Upper lobe of right lung (tissue), 1 donor: ENCODE results near the gene ABCA9. TPM values are rescaled to one million over a fixed set of nuclear protein-coding genes. Genes with fewer than 3 reads are reported as not detected.

Experiments used
- ATAC-seq: fragments of 200-7000 bp; cut with Tn5 transposase; one replicate; pipeline ENCODE4 v1.9.1; 2020; ENCODE audit warnings: mild to moderate bottlenecking, moderate library complexity
- DNase-seq: peaks from one replicate; pipeline ENCODE4 v3.0.0-alpha.2; 2020
- H3K27ac ChIP-seq: fragments of 200-600 bp; one replicate; pipeline ENCODE4 v1.8.0; 2022
- H3K27me3 ChIP-seq: fragments of 200-600 bp; one replicate; pipeline ENCODE4 v1.8.0; 2022; ENCODE audit warnings: mild to moderate bottlenecking
- H3K36me3 ChIP-seq: fragments of 200-600 bp; one replicate; pipeline ENCODE4 v1.8.0; 2022
- H3K4me1 ChIP-seq: fragments of 200-600 bp; one replicate; pipeline ENCODE4 v1.8.0; 2022
- H3K4me3 ChIP-seq: fragments of 200-600 bp; one replicate; pipeline ENCODE4 v1.8.0; 2022; ENCODE audit warnings: mild to moderate bottlenecking
- H3K9me3 ChIP-seq: fragments of 200-600 bp; one replicate; pipeline ENCODE4 v1.8.0; 2022
- CTCF ChIP-seq: fragments of 200-600 bp; IDR thresholded peaks from one replicate; pipeline ENCODE4 v1.8.0; 2022; ENCODE audit warnings: antibody characterized with exemption
- intact Hi-C: fragments of 100-400 bp; cut with DNase I; formaldehyde crosslinking; loops from one replicate; pipeline ENCODE4 v1.11.0; 2022
- total RNA-seq: library from RNA; stranded (reverse); fragmentation: NEBNext Ultra II Directional; extraction: Animal tissue kit (Norgen Biotek cat#: 25700); gene quantifications from one replicate; pipeline ENCODE4 v1.2.1, GENCODE V29; 2021
- donor health status: DM: no; HTN: yes; CAD: no; lungs with severe emphysema.

ABCA9 gene
- total RNA-seq, 1 donor from 2014 or later, result 11.1 TPM

- H3K4me1 ChIP-seq, result peaks cover 5% of the 10 kb centered on the region
- intact Hi-C loops, result no loop called here
- H3K4me3 ChIP-seq, result no peak overlapping the region
- TF ChIP-seq CTCF, result no peak
- DNase-seq (no peak), ATAC-seq (no peak)
- no peak overlapping the region for H3K27ac ChIP-seq
- no peaks in the 10 kb centered on the region for H3K27me3 ChIP-seq
- H3K9me3 ChIP-seq, result no peaks in the 10 kb centered on the region
- H3K36me3 ChIP-seq, result no peaks in the 10 kb centered on the region
These were observed 18.4 kb downstream of the ABCA9 start for GRCh38 chr17:69042308-69042707.

DNA sequence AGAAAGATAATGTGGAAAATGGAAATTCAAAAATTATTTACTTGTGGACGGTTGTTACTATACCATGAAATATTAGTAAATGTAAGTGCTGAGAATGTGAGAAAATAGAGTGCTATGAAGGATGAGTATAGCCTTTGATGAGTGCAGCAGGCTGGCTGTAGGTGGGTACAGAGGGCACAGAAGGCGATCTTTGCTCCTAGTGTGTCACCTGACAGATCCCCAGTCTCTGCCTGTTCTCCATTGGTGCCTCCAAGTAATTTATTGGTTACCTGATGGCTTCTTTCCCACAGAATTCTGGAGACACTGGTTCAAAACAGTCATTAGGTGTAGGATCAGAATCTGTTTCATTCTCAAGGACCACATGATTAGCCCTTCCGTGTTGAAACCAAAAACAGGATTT, 28.9 kb downstream of the ABCA9 start:
- Histone ChIP-seq H3K4me1 (no peaks in the 10 kb centered on the region), H3K4me3 (no peak overlapping the region), H3K9me3 (no peaks in the 10 kb centered on the region), H3K27me3 (no peaks in the 10 kb centered on the region), H3K27ac (no peak overlapping the region), H3K36me3 (no peaks in the 10 kb centered on the region)
- DNase-seq (no peak), ATAC-seq (no peak)
- TF ChIP-seq CTCF, result no peak
- intact Hi-C loops, result no loop called here

GRCh38 chr17:69030169-69030568, 30.6 kb downstream of the ABCA9 start:
- Histone ChIP-seq H3K36me3 (no peaks in the 10 kb centered on the region), H3K27ac (no peak overlapping the region), H3K4me1 (no peaks in the 10 kb centered on the region), H3K4me3 (no peak overlapping the region), H3K9me3 (no peaks in the 10 kb centered on the region), H3K27me3 (no peaks in the 10 kb centered on the region)
- intact Hi-C loops, result no loop called here
- no peak for ATAC-seq
- DNase-seq, result no peak
- TF ChIP-seq CTCF, result no peak

DNA sequence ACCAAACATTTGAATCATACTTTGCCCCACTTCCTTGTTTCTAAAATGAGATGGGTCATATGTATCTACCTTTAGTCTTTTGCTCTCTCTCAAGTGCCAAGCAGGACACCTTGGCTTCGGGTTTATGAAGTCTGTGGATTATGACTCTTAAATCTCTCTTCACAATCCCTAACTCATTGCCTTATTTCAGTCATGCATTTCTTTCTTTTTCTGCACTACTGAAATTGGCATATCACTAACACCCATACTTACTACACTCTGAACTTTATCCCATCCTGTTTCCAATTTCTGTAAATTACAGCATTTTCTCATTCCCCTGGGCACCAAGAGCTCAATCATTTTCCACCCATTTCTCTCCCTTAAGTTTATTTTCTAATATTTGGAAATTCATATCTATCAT, 42.0 kb downstream of the ABCA9 start:
- Histone ChIP-seq H3K27me3 (no peaks in the 10 kb centered on the region), H3K4me1 (no peaks in the 10 kb centered on the region), H3K9me3 (no peaks in the 10 kb centered on the region), H3K4me3 (no peak overlapping the region), H3K27ac (no peak overlapping the region), H3K36me3 (peaks cover 12% of the 10 kb centered on the region)
- no peak for ATAC-seq
- TF ChIP-seq CTCF, result no peak
- DNase-seq, result no peak
- intact Hi-C loops, result no loop called here

GRCh38 chr17:69018022-69018615, 42.6 kb downstream of the ABCA9 start:
- Histone ChIP-seq H3K27ac (no peak overlapping the region), H3K27me3 (no peaks in the 10 kb centered on the region), H3K4me3 (no peak overlapping the region), H3K9me3 (no peaks in the 10 kb centered on the region), H3K36me3 (peaks cover 12% of the 10 kb centered on the region), H3K4me1 (no peaks in the 10 kb centered on the region)
- ATAC-seq (no peak), DNase-seq (no peak)
- intact Hi-C loops, result no loop called here
- no peak for TF ChIP-seq CTCF

GRCh38 chr17:69015631-69016030, 45.1 kb downstream of the ABCA9 start:
- intact Hi-C loops, result no loop called here
- Histone ChIP-seq H3K4me1 (no peaks in the 10 kb centered on the region), H3K27ac (no peak overlapping the region), H3K36me3 (peaks cover 12% of the 10 kb centered on the region), H3K9me3 (no peaks in the 10 kb centered on the region), H3K4me3 (no peak overlapping the region), H3K27me3 (no peaks in the 10 kb centered on the region)
- TF ChIP-seq CTCF, result no peak
- ATAC-seq, result no peak
- no peak for DNase-seq
